ENCODE results near the gene CNOT3.

CNOT3 gene

GRCh38 chr19:54124393-54124792 is 13.2 kb upstream of the CNOT3 start:
- Histone ChIP-seq H3K9me3 (ENCODE audit: control insufficient read depth, low read length) (no peaks in the 10 kb centered on the region), H3K4me3 (ENCODE audit: low read length) (no peak overlapping the region), H3K36me3 (ENCODE audit: control insufficient read depth, insufficient read depth, low read length, severe bottlenecking) (peaks cover 86% of the 10 kb centered on the region), H3K4me1 (ENCODE audit: control insufficient read depth, insufficient read depth, low read length) (no peaks in the 10 kb centered on the region), H3K9ac (ENCODE audit: low read length) (no peak overlapping the region), H3K27me3 (replicated peaks; ENCODE audit: control insufficient read depth, insufficient read depth, low read length) (no peaks in the 10 kb centered on the region)
- DNase-seq (ENCODE audit: low read depth), result no peak

- DNase-seq (ENCODE audit: low read depth), result no peak
- Histone ChIP-seq H3K9me3 (ENCODE audit: control insufficient read depth, low read length) (no peaks in the 10 kb centered on the region), H3K36me3 (ENCODE audit: control insufficient read depth, insufficient read depth, low read length, severe bottlenecking) (peaks cover 80% of the 10 kb centered on the region), H3K4me3 (ENCODE audit: low read length) (no peak overlapping the region), H3K4me1 (ENCODE audit: control insufficient read depth, insufficient read depth, low read length) (no peaks in the 10 kb centered on the region), H3K27me3 (replicated peaks; ENCODE audit: control insufficient read depth, insufficient read depth, low read length) (no peaks in the 10 kb centered on the region), H3K9ac (ENCODE audit: low read length) (no peak overlapping the region)
Observed at GRCh38 chr19:54125713-54126112, 11.8 kb upstream of the CNOT3 start.

- Histone ChIP-seq H3K4me1 (ENCODE audit: control insufficient read depth, insufficient read depth, low read length) (no peaks in the 10 kb centered on the region), H3K9ac (ENCODE audit: low read length) (no peak overlapping the region), H3K27me3 (replicated peaks; ENCODE audit: control insufficient read depth, insufficient read depth, low read length) (no peaks in the 10 kb centered on the region), H3K36me3 (ENCODE audit: control insufficient read depth, insufficient read depth, low read length, severe bottlenecking) (peaks cover 76% of the 10 kb centered on the region), H3K9me3 (ENCODE audit: control insufficient read depth, low read length) (no peaks in the 10 kb centered on the region), H3K4me3 (ENCODE audit: low read length) (no peak overlapping the region)
- DNase-seq (ENCODE audit: low read depth), result no peak
Observed at GRCh38 chr19:54127688-54128440, 9.7 kb upstream of the CNOT3 start.

DNA sequence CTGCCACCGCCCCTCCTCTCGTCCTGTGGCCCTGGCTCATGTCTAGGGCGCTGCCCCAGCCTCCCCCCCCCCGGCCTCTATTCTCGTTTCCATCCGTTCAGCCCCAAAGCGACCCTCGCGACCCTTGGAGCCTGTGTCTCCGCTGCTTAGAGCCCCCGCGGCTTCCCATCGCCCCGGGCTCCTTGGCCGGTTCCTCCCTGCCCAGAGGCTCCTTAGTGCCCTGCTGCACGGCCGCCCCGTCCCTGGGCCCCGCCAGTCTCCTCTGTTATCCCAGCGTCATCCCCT is 9.2 kb upstream of the CNOT3 start:
- no peak for DNase-seq (ENCODE audit: low read depth)
- no peak overlapping the region for H3K9ac ChIP-seq (ENCODE audit: low read length)
- H3K36me3 ChIP-seq (ENCODE audit: control insufficient read depth, insufficient read depth, low read length, severe bottlenecking), result peaks cover 71% of the 10 kb centered on the region
- no peaks in the 10 kb centered on the region for H3K9me3 ChIP-seq (ENCODE audit: control insufficient read depth, low read length)
- no peaks in the 10 kb centered on the region for H3K27me3 ChIP-seq (replicated peaks; ENCODE audit: control insufficient read depth, insufficient read depth, low read length)
- no peak overlapping the region for H3K4me3 ChIP-seq (ENCODE audit: low read length)
- no peaks in the 10 kb centered on the region for H3K4me1 ChIP-seq (ENCODE audit: control insufficient read depth, insufficient read depth, low read length)

DNA sequence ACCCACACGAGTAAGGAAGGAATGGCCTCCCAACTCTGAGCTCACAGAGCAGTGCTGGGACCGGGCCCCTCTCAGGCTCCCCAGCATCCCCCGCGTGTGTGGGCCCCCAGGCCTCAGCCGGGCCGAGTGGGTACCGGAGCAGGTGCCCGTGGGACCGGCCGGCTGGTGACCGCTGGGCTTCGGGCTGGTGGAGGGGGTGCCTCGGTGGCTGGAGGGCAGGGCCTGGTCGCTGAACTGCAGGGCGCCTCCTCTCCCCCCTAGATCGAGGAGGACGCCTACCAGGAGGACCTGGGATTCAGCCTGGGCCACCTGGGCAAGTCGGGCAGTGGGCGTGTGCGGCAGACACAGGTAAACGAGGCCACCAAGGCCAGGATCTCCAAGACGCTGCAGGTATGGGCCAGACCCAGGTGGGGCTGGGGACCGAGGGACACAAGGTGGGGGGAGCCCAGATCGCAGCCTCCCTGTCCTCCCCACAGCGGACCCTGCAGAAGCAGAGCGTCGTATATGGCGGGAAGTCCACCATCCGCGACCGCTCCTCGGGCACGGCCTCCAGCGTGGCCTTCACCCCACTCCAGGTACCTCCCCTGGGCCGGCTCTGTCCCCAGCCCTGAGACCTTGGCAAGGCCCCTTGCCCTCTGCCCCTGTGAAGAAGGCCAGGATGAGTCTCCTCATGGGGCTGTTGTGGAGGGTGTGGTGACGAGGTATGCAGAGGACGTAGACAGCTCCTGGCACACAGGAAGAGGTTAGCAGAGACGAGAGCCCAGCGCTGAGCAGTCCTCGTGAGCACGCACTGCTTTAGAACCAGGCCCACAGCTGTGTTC is 8.6 kb upstream of the CNOT3 start:
- H3K36me3 ChIP-seq (ENCODE audit: control insufficient read depth, insufficient read depth, low read length, severe bottlenecking), result peaks cover 65% of the 10 kb centered on the region
- peaks cover 2% of the 10 kb centered on the region for H3K27me3 ChIP-seq (replicated peaks; ENCODE audit: control insufficient read depth, insufficient read depth, low read length)
- H3K9ac ChIP-seq (ENCODE audit: low read length), result no peak overlapping the region
- no peak overlapping the region for H3K4me3 ChIP-seq (ENCODE audit: low read length)
- no peaks in the 10 kb centered on the region for H3K4me1 ChIP-seq (ENCODE audit: control insufficient read depth, insufficient read depth, low read length)
- no peak for DNase-seq (ENCODE audit: low read depth)
- no peaks in the 10 kb centered on the region for H3K9me3 ChIP-seq (ENCODE audit: control insufficient read depth, low read length)

GRCh38 chr19:54129617-54129996 is 8.0 kb upstream of the CNOT3 start:
- Histone ChIP-seq H3K9ac (ENCODE audit: low read length) (no peak overlapping the region), H3K36me3 (ENCODE audit: control insufficient read depth, insufficient read depth, low read length, severe bottlenecking) (peaks cover 59% of the 10 kb centered on the region), H3K27me3 (replicated peaks; ENCODE audit: control insufficient read depth, insufficient read depth, low read length) (peaks cover 2% of the 10 kb centered on the region), H3K4me1 (ENCODE audit: control insufficient read depth, insufficient read depth, low read length) (no peaks in the 10 kb centered on the region), H3K9me3 (ENCODE audit: control insufficient read depth, low read length) (no peaks in the 10 kb centered on the region), H3K4me3 (ENCODE audit: low read length) (no peak overlapping the region)
- DNase-seq (ENCODE audit: low read depth), result no peak

DNA sequence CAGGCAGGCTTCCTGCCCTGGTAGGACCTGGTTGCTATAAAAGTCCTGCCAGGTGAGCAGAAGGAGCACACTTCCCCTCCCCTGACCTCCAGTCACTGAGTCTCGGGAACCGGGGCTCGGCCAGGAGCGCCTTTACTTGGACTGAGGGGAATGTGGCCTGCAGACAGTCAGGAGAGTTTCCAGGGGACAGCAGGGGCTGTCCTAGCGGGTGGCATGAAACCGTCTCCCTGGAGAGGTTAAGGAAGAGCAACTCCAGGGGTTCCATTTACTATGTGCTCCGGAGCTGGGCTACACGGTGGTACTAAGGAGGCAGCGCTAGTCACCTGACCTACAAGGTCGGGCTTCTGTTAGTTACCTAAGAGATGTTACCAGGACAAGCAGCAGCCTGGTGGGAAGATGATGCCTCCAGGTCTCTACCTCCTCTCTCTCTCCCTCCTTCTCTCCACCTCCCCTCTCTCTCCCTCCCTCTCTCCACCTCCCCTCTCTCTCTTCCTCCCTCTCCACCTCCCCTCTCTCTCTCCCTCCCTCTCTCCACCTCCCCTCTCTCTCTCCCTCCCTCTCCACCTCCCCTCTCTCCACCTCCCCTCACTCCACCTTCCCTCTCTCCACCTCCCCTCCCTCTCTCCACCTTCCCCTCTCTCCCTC is 4.1 kb upstream of the CNOT3 start:
- Histone ChIP-seq H3K27me3 (replicated peaks; ENCODE audit: control insufficient read depth, insufficient read depth, low read length) (peaks cover 2% of the 10 kb centered on the region), H3K9ac (ENCODE audit: low read length) (no peak overlapping the region), H3K36me3 (ENCODE audit: control insufficient read depth, insufficient read depth, low read length, severe bottlenecking) (peaks cover 28% of the 10 kb centered on the region), H3K9me3 (ENCODE audit: control insufficient read depth, low read length) (no peaks in the 10 kb centered on the region), H3K4me1 (ENCODE audit: control insufficient read depth, insufficient read depth, low read length) (peaks cover 10% of the 10 kb centered on the region), H3K4me3 (ENCODE audit: low read length) (no peak overlapping the region)
- DNase-seq (ENCODE audit: low read depth), result no peak

DNA sequence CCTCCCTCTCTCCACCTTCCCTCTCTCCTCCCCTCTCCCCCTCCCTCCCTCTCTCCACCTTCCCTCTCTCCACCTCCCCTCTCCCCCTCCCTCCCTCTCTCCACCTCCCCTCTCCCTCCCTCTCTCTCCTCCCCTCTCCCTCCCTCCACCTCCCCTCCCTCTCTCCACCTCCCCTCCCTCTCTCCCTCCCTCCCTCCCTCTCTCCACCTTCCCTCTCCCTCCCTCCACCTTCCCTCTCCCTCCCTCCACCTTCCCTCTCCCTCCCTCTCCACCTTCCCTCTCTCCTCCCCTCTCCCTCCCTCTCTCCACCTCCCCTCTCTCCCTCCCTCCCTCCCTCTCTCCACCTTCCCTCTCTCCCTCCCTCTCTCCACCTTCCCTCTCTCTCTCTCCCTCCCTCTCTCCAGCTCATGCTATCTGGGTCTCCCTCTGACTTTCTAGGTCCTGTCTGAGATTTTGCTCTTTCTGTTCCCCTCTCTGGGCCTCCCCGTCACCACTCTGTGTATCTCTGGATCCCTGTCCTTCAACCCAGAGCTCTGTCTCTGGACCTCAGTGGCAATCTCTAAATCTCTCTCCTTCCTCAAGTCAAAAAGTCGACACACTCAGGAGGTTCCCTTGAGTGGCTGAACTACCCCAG is 3.5 kb upstream of the CNOT3 start:
- DNase-seq (ENCODE audit: low read depth), result no peak
- Histone ChIP-seq H3K9me3 (ENCODE audit: control insufficient read depth, low read length) (no peaks in the 10 kb centered on the region), H3K9ac (ENCODE audit: low read length) (no peak overlapping the region), H3K4me3 (ENCODE audit: low read length) (no peak overlapping the region), H3K36me3 (ENCODE audit: control insufficient read depth, insufficient read depth, low read length, severe bottlenecking) (peaks cover 23% of the 10 kb centered on the region), H3K4me1 (ENCODE audit: control insufficient read depth, insufficient read depth, low read length) (peaks cover 13% of the 10 kb centered on the region), H3K27me3 (replicated peaks; ENCODE audit: control insufficient read depth, insufficient read depth, low read length) (peaks cover 2% of the 10 kb centered on the region)

- Histone ChIP-seq H3K36me3 (ENCODE audit: control insufficient read depth, insufficient read depth, low read length, severe bottlenecking) (peaks cover 7% of the 10 kb centered on the region), H3K27me3 (replicated peaks; ENCODE audit: control insufficient read depth, insufficient read depth, low read length) (peaks cover 2% of the 10 kb centered on the region), H3K4me3 (ENCODE audit: low read length) (peak overlapping the region; percentile 77), H3K9me3 (ENCODE audit: control insufficient read depth, low read length) (no peaks in the 10 kb centered on the region), H3K9ac (ENCODE audit: low read length) (peak overlapping the region; percentile 42), H3K4me1 (ENCODE audit: control insufficient read depth, insufficient read depth, low read length) (peaks cover 17% of the 10 kb centered on the region)
- DNase-seq (ENCODE audit: low read depth), result peak; percentile 43
Observed at GRCh38 chr19:54136086-54136863, 1.3 kb upstream of the CNOT3 start.

- Histone ChIP-seq H3K9ac (ENCODE audit: low read length) (peak overlapping the region; percentile 88), H3K9me3 (ENCODE audit: control insufficient read depth, low read length) (no peaks in the 10 kb centered on the region), H3K4me3 (ENCODE audit: low read length) (peak overlapping the region; percentile 77), H3K36me3 (ENCODE audit: control insufficient read depth, insufficient read depth, low read length, severe bottlenecking) (no peaks in the 10 kb centered on the region), H3K27me3 (replicated peaks; ENCODE audit: control insufficient read depth, insufficient read depth, low read length) (peaks cover 2% of the 10 kb centered on the region), H3K4me1 (ENCODE audit: control insufficient read depth, insufficient read depth, low read length) (peaks cover 17% of the 10 kb centered on the region)
- peak; percentile 100 for DNase-seq (ENCODE audit: low read depth)
Observed at GRCh38 chr19:54136864-54137698, 481 bp upstream of the CNOT3 start.

Measured in adipocyte (in vitro differentiated cells).